DND-41 (cell line): Measurements from ENCODE around the gene SAMD8.
"Not testable (repeated sequence)": the region's sequence is repeated elsewhere in the genome, so short reads cannot be mapped to it uniquely, and the experiment has no call there.

Experiments used
- ATAC-seq: fragments of 200-7000 bp; cut with Tn5 transposase; 3 replicates; pipeline ENCODE4 v1.9.1; 2021; ENCODE audit warnings: low read depth; ENCODE audit not compliant: insufficient read depth
- DNase-seq: peaks from one replicate; pipeline ENCODE4 v3.0.0-alpha.2; 2020
- H2AFZ ChIP-seq: 2 replicates; pipeline ENCODE4 v1.6.0; 2012; ENCODE audit warnings: low read depth, low read length
- H3K27ac ChIP-seq: 2 replicates; pipeline ENCODE4 v1.5.1; 2012; ENCODE audit warnings: low read length, inconsistent platforms
- H3K27me3 ChIP-seq: fragments of 200-600 bp; sonication (generic); 2 replicates; pipeline ENCODE4 v1.6.0; 2012; ENCODE audit warnings: low read length, mild to moderate bottlenecking, inconsistent platforms; ENCODE audit not compliant: insufficient read depth, poor library complexity
- H3K36me3 ChIP-seq: 2 replicates; pipeline ENCODE4 v1.5.1; 2012; ENCODE audit warnings: low read length, inconsistent platforms; ENCODE audit not compliant: insufficient read depth
- H3K4me1 ChIP-seq: 2 replicates; pipeline ENCODE4 v1.5.1; 2012; ENCODE audit warnings: mild to moderate bottlenecking, low read length; ENCODE audit not compliant: insufficient read depth
- H3K4me2 ChIP-seq: 2 replicates; pipeline ENCODE4 v1.6.0; 2012; ENCODE audit warnings: mild to moderate bottlenecking, moderate library complexity, low read length, inconsistent platforms; ENCODE audit not compliant: insufficient read depth
- H3K4me3 ChIP-seq, 2 experiments: fragments of 200-600 bp in 1 of 2; shearing (Covaris generic) in 1 of 2; 2 replicates each; pipeline ENCODE4 v1.5.1; 2012 to 2016; ENCODE audit warnings: inconsistent platforms in 2 of 2, low read length in 2 of 2, mild to moderate bottlenecking in 2 of 2, low read depth in 1 of 2, moderate library complexity in 1 of 2
- H3K79me2 ChIP-seq: 2 replicates; pipeline ENCODE4 v1.6.0; 2012; ENCODE audit warnings: low read length, inconsistent platforms; ENCODE audit not compliant: insufficient read depth
- H3K9ac ChIP-seq: 2 replicates; pipeline ENCODE4 v1.6.0; 2012; ENCODE audit warnings: low read depth, mild to moderate bottlenecking, inconsistent platforms, low read length, moderate library complexity
- H3K9me3 ChIP-seq: 2 replicates; pipeline ENCODE4 v1.5.1; 2012; ENCODE audit warnings: low read length, moderate library complexity, mild to moderate bottlenecking, inconsistent platforms; ENCODE audit not compliant: insufficient read depth, severe bottlenecking
- H4K20me1 ChIP-seq: 2 replicates; pipeline ENCODE4 v1.6.0; 2012; ENCODE audit warnings: low read length; ENCODE audit not compliant: insufficient read depth
- EZH2 ChIP-seq: IDR thresholded peaks from 3 replicates; pipeline ENCODE4 v1.6.1; 2012; ENCODE audit warnings: borderline replicate concordance, low read depth, mild to moderate bottlenecking, moderate library complexity, low read length, inconsistent platforms; ENCODE audit not compliant: severe bottlenecking
- TF ChIP-seq, protein P1 (sequence below): IDR thresholded peaks from 2 replicates; pipeline ENCODE4 v1.5.1; 2012; ENCODE audit warnings: borderline replicate concordance, low read length, moderate library complexity, mild to moderate bottlenecking; ENCODE audit not compliant: poor library complexity, severe bottlenecking; ENCODE audit errors: extremely low read depth

The SAMD8 gene

DNA sequence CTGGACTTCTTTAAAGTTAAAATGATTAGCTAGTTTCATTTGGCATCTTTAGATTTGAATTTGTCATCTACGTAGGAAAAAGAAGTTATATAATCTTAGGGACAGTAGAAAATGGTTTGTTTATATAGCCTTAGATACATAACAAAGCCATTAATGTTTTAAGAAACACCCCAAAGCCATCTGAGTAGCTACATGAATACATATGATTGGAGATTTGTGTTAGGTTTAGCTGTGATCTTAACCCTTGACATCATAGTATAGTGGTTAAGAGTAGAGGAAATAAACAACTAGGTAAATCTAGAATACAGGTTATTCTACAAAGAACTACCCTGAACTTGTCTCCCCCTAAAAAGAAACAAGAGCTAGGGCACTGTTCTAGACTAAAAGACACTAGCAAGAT is 18.1 kb downstream of the SAMD8 start:
- no peaks in the 10 kb centered on the region for H3K9me3 ChIP-seq
- H2AFZ ChIP-seq: no peak overlapping the region
- no peaks in the 10 kb centered on the region for H3K4me1 ChIP-seq
- no peak overlapping the region for H3K4me2 ChIP-seq
- TF ChIP-seq EZH2: no peak
- TF ChIP-seq, protein P1, sequence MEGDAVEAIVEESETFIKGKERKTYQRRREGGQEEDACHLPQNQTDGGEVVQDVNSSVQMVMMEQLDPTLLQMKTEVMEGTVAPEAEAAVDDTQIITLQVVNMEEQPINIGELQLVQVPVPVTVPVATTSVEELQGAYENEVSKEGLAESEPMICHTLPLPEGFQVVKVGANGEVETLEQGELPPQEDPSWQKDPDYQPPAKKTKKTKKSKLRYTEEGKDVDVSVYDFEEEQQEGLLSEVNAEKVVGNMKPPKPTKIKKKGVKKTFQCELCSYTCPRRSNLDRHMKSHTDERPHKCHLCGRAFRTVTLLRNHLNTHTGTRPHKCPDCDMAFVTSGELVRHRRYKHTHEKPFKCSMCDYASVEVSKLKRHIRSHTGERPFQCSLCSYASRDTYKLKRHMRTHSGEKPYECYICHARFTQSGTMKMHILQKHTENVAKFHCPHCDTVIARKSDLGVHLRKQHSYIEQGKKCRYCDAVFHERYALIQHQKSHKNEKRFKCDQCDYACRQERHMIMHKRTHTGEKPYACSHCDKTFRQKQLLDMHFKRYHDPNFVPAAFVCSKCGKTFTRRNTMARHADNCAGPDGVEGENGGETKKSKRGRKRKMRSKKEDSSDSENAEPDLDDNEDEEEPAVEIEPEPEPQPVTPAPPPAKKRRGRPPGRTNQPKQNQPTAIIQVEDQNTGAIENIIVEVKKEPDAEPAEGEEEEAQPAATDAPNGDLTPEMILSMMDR: no peak
- peaks cover 9% of the 10 kb centered on the region; the same call in 1 of the 2 replicates for H3K36me3 ChIP-seq
- DNase-seq: no peak
- no peak overlapping the region for H3K9ac ChIP-seq
- no peaks in the 10 kb centered on the region for H3K27me3 ChIP-seq
- H3K79me2 ChIP-seq: peaks cover 70% of the 10 kb centered on the region
- no peak for ATAC-seq
- no peak overlapping the region for H3K27ac ChIP-seq
- H3K4me3 ChIP-seq: no peak overlapping the region
- peaks cover 13% of the 10 kb centered on the region; the same call in 1 of the 2 replicates for H4K20me1 ChIP-seq

DNA sequence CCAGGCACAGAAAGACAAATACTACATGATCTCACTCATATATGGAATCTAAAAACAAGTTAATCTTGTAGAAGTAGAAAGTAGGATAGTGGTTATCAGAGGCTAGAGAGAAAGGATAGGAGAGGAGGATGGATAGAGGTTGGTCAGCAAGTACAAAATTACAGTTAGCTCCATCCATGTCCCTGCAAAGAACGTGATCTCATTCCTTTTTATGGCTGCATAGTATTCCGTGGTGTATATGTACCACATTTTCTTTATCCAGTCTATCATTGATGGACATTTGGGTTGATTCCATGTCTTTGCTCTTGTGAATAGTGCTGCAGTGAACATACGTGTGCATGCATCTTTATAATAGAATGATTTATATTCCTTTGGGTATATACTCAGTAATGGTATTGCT is 22.2 kb downstream of the SAMD8 start:
- H3K79me2 ChIP-seq: peaks cover 50% of the 10 kb centered on the region
- not testable (repeated sequence) for H3K9me3 ChIP-seq, DNase-seq, H3K4me1 ChIP-seq, H3K27me3 ChIP-seq, H3K4me3 ChIP-seq, H3K4me2 ChIP-seq, H3K9ac ChIP-seq, H3K27ac ChIP-seq, ATAC-seq, H2AFZ ChIP-seq, H3K36me3 ChIP-seq
- peaks cover 17% of the 10 kb centered on the region; the same call in 1 of the 2 replicates for H4K20me1 ChIP-seq

DNA sequence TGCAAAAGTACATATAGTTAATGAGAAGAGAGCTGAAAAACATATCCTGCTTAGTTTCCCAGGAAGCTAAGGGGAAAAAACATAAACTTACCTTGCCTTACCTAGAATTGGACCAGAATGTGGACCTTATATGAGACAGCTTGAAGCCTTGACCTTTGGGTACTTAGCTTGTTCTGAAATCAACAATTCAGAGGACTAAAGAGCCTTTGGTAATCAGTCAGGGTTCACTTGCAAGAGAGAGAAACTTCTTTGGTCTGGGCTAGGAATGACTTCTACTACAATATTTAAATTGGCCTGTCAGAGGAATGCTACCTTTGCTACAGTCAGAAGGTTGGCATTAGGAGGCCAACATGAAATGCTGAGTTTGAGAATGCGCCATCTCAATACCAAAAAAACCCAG is 24.9 kb downstream of the SAMD8 start:
- TF ChIP-seq, protein P1: no peak
- no peak for TF ChIP-seq EZH2
- H4K20me1 ChIP-seq: peaks cover 21% of the 10 kb centered on the region; the same call in 1 of the 2 replicates
- H3K4me1 ChIP-seq: no peaks in the 10 kb centered on the region
- DNase-seq (no peak), ATAC-seq (no peak)
- no peak overlapping the region for H3K9ac ChIP-seq
- H3K79me2 ChIP-seq: peaks cover 59% of the 10 kb centered on the region
- H3K36me3 ChIP-seq: no peaks in the 10 kb centered on the region
- H3K9me3 ChIP-seq: no peaks in the 10 kb centered on the region
- no peak overlapping the region for H3K4me2 ChIP-seq
- H3K4me3 ChIP-seq: no peak overlapping the region
- H3K27ac ChIP-seq: no peak overlapping the region
- H3K27me3 ChIP-seq: no peaks in the 10 kb centered on the region
- H2AFZ ChIP-seq: no peak overlapping the region

DNA sequence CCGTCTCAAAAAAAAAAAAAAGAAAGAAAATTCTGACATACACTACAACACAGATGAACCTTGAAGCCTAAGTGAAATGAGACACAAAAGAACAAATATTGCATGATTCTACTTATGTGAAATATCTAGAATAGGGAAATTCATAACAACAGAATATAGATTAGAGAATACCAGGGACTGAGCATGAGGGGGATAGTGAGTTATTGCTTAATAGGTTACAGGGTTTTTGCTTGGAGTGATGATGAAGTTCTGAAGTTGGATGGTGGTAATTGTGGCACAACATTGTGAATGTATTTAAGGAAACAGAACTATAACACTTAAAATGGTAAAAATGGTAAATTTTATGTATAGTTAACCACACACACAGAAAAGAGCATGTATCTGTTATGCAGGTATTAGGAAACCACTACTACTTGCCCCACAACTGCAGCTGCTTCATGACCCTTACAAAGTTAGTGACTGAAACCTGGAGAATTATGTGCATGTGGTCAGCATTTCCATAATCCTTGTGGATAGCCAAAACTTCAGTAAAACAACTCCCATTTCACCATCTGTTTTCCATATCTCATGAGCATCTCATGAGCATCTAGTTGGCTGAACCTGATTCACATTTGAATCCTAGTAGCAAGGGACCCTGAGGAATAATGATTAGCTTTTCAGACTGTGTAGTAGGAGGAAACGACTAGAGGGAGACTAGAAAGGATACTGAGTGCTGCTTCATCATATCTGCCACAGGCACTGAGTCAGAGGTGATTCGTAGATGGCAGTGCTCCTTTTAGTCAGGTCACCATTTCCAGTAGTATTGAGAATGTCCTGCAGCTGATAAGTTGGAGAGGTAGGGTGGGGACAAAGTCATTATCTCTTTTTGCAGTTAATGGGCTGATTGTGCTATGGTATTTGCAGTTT is 26.3 kb downstream of the SAMD8 start:
- H2AFZ ChIP-seq: no peak overlapping the region
- TF ChIP-seq EZH2: no peak
- TF ChIP-seq, protein P1: no peak
- no peak overlapping the region for H3K4me2 ChIP-seq
- DNase-seq (no peak), ATAC-seq (no peak)
- no peaks in the 10 kb centered on the region for H3K9me3 ChIP-seq
- H3K4me1 ChIP-seq: no peaks in the 10 kb centered on the region
- H3K4me3 ChIP-seq: no peak overlapping the region
- no peak overlapping the region for H3K27ac ChIP-seq
- H3K36me3 ChIP-seq: no peaks in the 10 kb centered on the region
- H3K9ac ChIP-seq: no peak overlapping the region
- no peaks in the 10 kb centered on the region for H3K27me3 ChIP-seq
- peaks cover 21% of the 10 kb centered on the region; the same call in 1 of the 2 replicates for H4K20me1 ChIP-seq
- H3K79me2 ChIP-seq: peaks cover 48% of the 10 kb centered on the region
